Measurements from ENCODE around the gene MKNK2. TPM values are rescaled to one million over a fixed set of nuclear protein-coding genes. Genes with fewer than 3 reads are reported as not detected.

The MKNK2 gene
- total and polyA plus RNA-seq, 10 of the 15 experiments (the other 5 are each of a cell fraction or from before 2014, with no cell fraction given) = 9.6 to 365 (median 69.9) TPM

DNA sequence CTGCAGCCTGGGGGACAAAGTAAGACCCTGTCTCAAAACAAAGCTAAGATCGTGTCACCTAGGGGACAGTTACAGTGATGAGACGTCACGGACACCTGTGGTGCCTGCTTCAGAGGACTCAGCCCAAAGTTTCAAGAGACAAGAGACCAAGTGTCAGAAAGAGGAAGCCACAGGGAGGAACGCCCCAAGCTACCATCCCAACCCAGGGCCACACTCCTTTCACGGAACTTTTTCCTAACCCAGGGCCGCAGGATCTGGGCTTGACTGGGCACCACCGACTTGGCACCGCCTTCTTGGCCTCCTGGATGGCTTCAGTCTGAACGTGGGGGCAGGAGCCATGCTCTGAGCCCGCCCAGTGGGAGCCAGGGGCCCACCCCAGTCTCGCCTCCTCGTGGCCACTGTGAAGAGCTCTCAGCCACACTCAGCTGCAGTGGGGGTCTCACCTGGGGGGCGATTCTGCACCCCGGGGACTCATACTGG lies 36.6 kb upstream of the MKNK2 start (continued):
- TF ChIP-seq ZBTB33 (IDR thresholded peaks at IDR 0.05) (no peak), FOXM1 (IDR thresholded peaks at IDR 0.05; ENCODE audit: low read depth, low read length) (no peak), PAX5 (IDR thresholded peaks at IDR 0.05; ENCODE audit: borderline replicate concordance, low read depth, low read length) (peak; percentile 56; the same call in 1 of the 2 replicates), RAD21 (IDR thresholded peaks at IDR 0.05; ENCODE audit: insufficient read depth, low read depth, low read length) (0 out of 2 replicates have a peak, but pooled peaks have one; percentile 7), SUZ12 (IDR thresholded peaks at IDR 0.05; ENCODE audit: unreplicated experiment) (no peak), NR2C2 (IDR thresholded peaks at IDR 0.05; ENCODE audit: borderline replicate concordance, control insufficient read depth, insufficient read length, low read depth) (no peak), HDGF (IDR thresholded peaks at IDR 0.05) (no peak; the same call in 1 of the 2 replicates), MLLT1 (IDR thresholded peaks at IDR 0.05) (peak; percentile 67; the same call in 1 of the 2 replicates), RCOR1 (conservative IDR thresholded peaks at IDR 0.05; ENCODE audit: low read depth, low read length) (0 out of 2 replicates have a peak, but pooled peaks have one; percentile 18), EZH2 (IDR thresholded peaks at IDR 0.05; ENCODE audit: borderline replicate concordance, control insufficient read depth, low read depth, low read length) (no peak), NFXL1 (IDR thresholded peaks at IDR 0.05; ENCODE audit: borderline replicate concordance) (no peak), ZNF217 (IDR thresholded peaks at IDR 0.05) (peak; percentile 13; the same call in 1 of the 2 replicates), GATAD2B (conservative IDR thresholded peaks at IDR 0.05; ENCODE audit: low read depth) (peak; percentile 61), RAD51 (IDR thresholded peaks at IDR 0.05) (no peak), E4F1 (IDR thresholded peaks at IDR 0.05; ENCODE audit: borderline replicate concordance, partially characterized antibody) (no peak), NR2F1 (conservative IDR thresholded peaks at IDR 0.05) (no peak), HCFC1 (IDR thresholded peaks at IDR 0.05; ENCODE audit: low read length) (no peak), EGR1 (IDR thresholded peaks at IDR 0.05; ENCODE audit: borderline replicate concordance in 1 of 2, low read depth in 2 of 2, low read length in 2 of 2) (peak in 1 of 2 experiments; percentile 45; a peak in 1 of 3 replicates), POLR2AphosphoS2 (IDR thresholded peaks at IDR 0.05; ENCODE audit: low read depth, low read length) (peak; percentile 88), CREM (IDR thresholded peaks at IDR 0.05; ENCODE audit: low read depth) (peak; percentile 26; the same call in 1 of the 2 replicates), SREBF2 (IDR thresholded peaks at IDR 0.05; ENCODE audit: low read length) (no peak), CHD2 (IDR thresholded peaks at IDR 0.05; ENCODE audit: borderline replicate concordance, low read depth, low read length) (0 out of 2 replicates have a peak, but pooled peaks have one; percentile 34), CEBPB (IDR thresholded peaks at IDR 0.05; ENCODE audit: borderline replicate concordance in 1 of 2, low read depth in 2 of 2, low read length in 2 of 2) (no peak), DPF2 (IDR thresholded peaks at IDR 0.05) (peak; percentile 38; the same call in 1 of the 2 replicates)
